ENCODE measurements around the gene CLNK. TPM values are rescaled to one million over a fixed set of nuclear protein-coding genes. Genes with fewer than 3 reads are reported as not detected.

The CLNK gene
- total RNA-seq, 4 donors from 2014 or later = 0.17 to 1.3 (median 0.45) TPM; not detected in 1

DNA sequence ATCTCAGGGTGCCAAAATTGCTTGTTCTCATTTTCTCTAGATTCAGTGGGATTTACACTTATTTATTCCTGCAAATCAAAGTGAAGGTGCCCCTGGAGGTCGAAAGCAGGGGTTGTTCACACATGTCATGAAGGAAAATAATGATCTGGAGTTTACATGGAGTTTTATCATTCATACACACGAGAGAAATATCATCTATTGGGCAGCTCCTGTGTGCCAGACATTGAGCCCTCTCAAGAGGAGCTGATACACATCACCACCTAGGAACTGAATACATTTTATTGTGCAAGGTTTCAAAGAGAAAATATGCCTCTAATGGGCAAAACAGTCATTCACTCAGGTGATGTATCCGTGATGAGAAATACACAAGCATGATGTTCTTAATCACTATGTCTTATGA lies 23.5 kb downstream of the CLNK start:
- no peak for DNase-seq (ENCODE audit: low spot score in 2 of 2)
- 80 to 82% methylated on average over 3 of the region's 3 CpGs for WGBS, 2 donors
- no peak overlapping the region for H3K4me3 ChIP-seq (ENCODE audit: low read depth, poor library complexity, severe bottlenecking)
- intact Hi-C loops (cut with DNase I; ENCODE audit: low total_unique reads) = no loop called here
- no peak for TF ChIP-seq POLR2A (IDR thresholded peaks at IDR 0.05)
- TF ChIP-seq, protein P1, sequence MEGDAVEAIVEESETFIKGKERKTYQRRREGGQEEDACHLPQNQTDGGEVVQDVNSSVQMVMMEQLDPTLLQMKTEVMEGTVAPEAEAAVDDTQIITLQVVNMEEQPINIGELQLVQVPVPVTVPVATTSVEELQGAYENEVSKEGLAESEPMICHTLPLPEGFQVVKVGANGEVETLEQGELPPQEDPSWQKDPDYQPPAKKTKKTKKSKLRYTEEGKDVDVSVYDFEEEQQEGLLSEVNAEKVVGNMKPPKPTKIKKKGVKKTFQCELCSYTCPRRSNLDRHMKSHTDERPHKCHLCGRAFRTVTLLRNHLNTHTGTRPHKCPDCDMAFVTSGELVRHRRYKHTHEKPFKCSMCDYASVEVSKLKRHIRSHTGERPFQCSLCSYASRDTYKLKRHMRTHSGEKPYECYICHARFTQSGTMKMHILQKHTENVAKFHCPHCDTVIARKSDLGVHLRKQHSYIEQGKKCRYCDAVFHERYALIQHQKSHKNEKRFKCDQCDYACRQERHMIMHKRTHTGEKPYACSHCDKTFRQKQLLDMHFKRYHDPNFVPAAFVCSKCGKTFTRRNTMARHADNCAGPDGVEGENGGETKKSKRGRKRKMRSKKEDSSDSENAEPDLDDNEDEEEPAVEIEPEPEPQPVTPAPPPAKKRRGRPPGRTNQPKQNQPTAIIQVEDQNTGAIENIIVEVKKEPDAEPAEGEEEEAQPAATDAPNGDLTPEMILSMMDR (IDR thresholded peaks at IDR 0.05) = no peak

DNA sequence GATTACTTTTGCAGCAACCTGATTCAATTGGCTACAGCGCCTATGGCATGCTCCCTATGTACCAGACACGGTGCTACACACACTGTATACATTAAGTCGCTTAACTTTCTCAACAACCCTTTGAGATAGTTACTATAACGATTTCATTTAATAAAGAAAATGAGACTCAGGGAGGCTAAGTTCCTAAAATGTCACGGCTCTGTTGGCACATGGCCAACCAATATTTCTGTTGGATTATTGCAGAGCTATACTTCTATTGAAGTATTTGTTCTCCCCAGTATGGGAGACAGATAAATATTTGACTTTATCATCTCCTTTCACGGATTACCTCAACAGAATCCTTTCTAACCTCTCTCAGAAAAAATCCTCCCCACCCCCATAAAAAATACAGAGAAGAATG lies 25.3 kb downstream of the CLNK start:
- WGBS, 2 donors = 73 to 75% methylated on average over 6 of the region's 6 CpGs
- DNase-seq (ENCODE audit: low spot score in 2 of 2) = no peak
- no peak overlapping the region for H3K4me3 ChIP-seq (ENCODE audit: low read depth, poor library complexity, severe bottlenecking)
- TF ChIP-seq, protein P1 (IDR thresholded peaks at IDR 0.05) = no peak
- no peak for TF ChIP-seq POLR2A (IDR thresholded peaks at IDR 0.05)
- intact Hi-C loops (cut with DNase I; ENCODE audit: low total_unique reads) = no loop called here

DNA sequence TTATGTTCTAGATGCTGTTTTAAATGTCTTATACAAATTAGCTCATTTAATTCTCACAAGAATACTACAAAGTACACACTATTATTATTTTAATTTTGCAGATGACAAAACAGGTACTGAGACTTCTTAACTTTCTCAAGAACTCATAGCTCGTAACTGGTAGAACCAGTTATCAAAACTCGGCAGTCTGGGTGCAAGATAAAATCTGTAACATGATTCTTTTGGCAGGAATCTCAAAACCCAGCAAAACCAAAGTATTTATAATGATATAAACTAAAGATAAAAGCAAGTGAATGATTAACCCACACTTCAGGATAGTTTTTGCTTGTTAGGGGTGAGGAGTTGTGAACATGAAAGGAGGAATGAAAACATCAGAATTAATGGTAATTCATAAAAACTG lies 27.6 kb downstream of the CLNK start:
- no peak for DNase-seq (ENCODE audit: low spot score in 2 of 2)
- H3K4me3 ChIP-seq (ENCODE audit: low read depth, poor library complexity, severe bottlenecking) = no peak overlapping the region
- TF ChIP-seq, protein P1 (IDR thresholded peaks at IDR 0.05) = no peak
- TF ChIP-seq POLR2A (IDR thresholded peaks at IDR 0.05) = no peak
- intact Hi-C loops (cut with DNase I; ENCODE audit: low total_unique reads) = no loop called here
- WGBS, 2 donors = 47 to 54% methylated on average over 2 of the region's 2 CpGs

DNA sequence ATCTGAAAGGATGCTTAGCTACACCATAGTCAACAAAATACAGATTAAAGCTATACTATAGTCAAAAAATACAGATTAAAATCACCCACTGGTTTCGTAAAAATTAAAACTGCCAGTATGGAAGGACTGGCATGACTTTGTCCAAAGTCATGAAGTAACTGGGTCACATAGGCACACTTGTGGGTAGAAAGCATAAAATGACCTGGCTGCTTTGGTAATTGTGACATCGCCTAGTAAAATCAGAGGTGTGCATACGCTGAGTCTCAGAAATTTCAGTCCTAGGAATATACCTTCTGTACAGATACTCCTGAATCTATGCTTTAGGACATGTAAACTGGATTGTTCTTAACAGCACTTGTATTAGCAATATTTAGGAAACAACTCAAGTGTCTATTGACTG lies 28.1 kb downstream of the CLNK start:
- 84 to 92% methylated on average over 3 of the region's 3 CpGs for WGBS, 2 donors
- intact Hi-C loops (cut with DNase I; ENCODE audit: low total_unique reads) = no loop called here
- DNase-seq (ENCODE audit: low spot score in 2 of 2) = no peak
- no peak overlapping the region for H3K4me3 ChIP-seq (ENCODE audit: low read depth, poor library complexity, severe bottlenecking)
- TF ChIP-seq POLR2A (IDR thresholded peaks at IDR 0.05) = no peak
- TF ChIP-seq, protein P1 (IDR thresholded peaks at IDR 0.05) = no peak

DNA sequence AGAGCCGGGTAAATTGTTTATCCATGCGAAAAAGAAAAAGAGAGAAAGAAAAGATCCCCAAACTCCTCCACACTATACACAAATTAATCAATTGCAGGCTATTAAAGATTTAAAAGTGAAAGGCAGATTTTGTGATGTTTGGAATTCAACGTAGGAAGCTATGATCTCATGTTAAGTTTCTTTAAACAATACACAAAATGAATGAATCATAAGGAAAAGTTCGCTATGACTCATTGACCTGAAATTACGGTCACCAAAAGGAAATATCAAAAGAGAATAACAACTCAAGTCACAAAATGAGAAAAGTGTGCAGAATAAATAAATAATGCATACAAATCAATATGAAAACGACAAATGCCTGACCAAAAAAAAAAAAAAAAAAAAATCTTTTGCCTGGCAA lies 28.6 kb downstream of the CLNK start:
- TF ChIP-seq POLR2A (IDR thresholded peaks at IDR 0.05) = no peak
- TF ChIP-seq, protein P1 (IDR thresholded peaks at IDR 0.05) = no peak
- 53 to 56% methylated on average over 6 of the region's 6 CpGs for WGBS, 2 donors
- intact Hi-C loops (cut with DNase I; ENCODE audit: low total_unique reads) = no loop called here
- no peak overlapping the region for H3K4me3 ChIP-seq (ENCODE audit: low read depth, poor library complexity, severe bottlenecking)
- no peak for DNase-seq (ENCODE audit: low spot score in 2 of 2)

DNA sequence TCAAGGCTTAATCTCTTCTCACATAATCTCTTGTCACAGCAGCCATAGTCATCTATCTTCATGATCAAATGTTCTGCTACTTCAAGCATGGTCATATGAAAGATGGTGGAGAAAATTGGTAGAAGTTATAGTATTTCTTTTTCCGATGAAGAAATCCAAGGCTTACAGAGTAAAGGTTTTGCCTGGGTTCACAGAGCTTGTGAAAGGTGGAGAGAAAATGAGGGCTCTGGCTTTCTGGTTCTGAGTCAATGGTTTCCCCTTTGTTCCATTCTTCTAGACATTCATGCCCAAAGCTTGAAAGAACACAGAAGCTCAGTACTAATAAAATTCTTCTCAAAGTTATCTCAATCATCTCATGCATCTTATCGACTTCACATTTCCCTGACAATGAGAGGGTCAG lies 36.1 kb downstream of the CLNK start:
- no peak for DNase-seq (ENCODE audit: low spot score in 2 of 2)
- 83 to 87% methylated on average over 2 of the region's 2 CpGs for WGBS, 2 donors
- no peak overlapping the region for H3K4me3 ChIP-seq (ENCODE audit: low read depth, poor library complexity, severe bottlenecking)
- TF ChIP-seq, protein P1 (IDR thresholded peaks at IDR 0.05) = no peak
- intact Hi-C loops (cut with DNase I; ENCODE audit: low total_unique reads) = no loop called here

Measured in lower leg skin (tissue), 4 donors.